NCI-H2081 (cell line): ENCODE data around the gene SUPT6H.
"Not testable (repeated sequence)": the region's sequence is repeated elsewhere in the genome, so short reads cannot be mapped to it uniquely, and the experiment has no call there.

ENCODE experiments used
- DNase-seq, 2 experiments: peaks; one replicate each; lab custom pipeline; 2025; lab: John Stamatoyannopoulos, UW

SUPT6H gene

DNA sequence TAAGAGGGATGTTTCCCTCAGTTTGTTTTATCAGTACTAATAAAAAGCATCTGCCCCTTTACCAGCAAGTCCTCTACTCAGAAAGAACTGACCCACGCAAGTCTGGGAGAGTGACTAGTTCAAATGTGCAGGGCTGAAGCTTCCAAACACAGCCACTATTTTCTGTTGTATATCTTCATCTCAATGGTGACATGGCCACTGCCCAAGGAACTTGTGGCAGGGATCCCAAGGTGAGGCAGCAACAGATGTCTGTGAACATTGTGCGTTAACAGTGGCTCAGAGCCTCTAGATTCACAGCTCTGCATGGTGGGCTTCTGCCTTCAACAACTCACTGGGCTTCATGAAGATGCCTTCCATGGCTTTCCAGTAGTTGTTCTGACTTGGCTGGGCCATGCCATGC, 13.3 kb upstream of the SUPT6H start:
- no peak for DNase-seq

GRCh38 chr17:28655160-28655559, 6.8 kb upstream of the SUPT6H start:
- no peak for DNase-seq

GRCh38 chr17:28657756-28658155, 4.2 kb upstream of the SUPT6H start:
- no peak for DNase-seq

- not testable (repeated sequence) for DNase-seq
Observed at GRCh38 chr17:28658342-28658741, 3.7 kb upstream of the SUPT6H start.

GRCh38 chr17:28658766-28659496, 3.1 kb upstream of the SUPT6H start:
- DNase-seq, result not testable (repeated sequence)

- DNase-seq, result not testable (repeated sequence)
Observed at GRCh38 chr17:28659497-28659881, 2.5 kb upstream of the SUPT6H start.

DNA sequence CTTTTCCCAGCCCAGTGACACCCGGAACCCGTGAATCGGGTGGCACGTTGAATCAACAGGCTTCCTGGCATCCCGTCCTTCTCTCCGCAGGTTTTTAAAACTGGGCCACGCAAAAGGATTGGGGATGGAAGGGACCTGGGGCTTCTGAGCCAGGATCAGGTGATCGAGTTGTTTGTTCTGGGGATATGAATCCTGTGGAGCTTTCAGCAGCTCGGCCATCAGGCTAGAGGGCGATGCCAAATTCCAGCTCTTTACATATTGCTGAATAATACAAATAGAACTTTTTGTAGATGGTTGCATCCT, 473 bp downstream of the SUPT6H start:
- DNase-seq, result no peak

DNA sequence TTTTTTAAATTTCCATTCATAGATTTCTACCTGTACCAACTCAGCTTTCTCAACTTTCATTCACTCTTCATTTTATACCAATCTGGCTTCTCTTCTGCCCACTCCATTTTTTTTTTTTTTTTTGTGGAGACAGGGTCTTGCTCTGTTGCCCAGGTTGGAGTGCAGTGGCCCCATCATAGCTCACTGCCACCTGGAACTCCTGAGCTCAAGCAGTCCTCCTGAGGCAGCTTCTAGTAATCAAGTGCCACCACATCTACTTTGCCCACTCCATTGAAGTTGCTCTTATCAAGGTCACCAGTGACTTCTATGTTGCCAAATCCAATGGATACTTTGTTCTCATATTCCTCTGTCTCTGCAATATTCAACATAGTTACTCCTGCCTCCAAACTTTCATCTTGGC, 1.7 kb downstream of the SUPT6H start:
- DNase-seq, result no peak

DNA sequence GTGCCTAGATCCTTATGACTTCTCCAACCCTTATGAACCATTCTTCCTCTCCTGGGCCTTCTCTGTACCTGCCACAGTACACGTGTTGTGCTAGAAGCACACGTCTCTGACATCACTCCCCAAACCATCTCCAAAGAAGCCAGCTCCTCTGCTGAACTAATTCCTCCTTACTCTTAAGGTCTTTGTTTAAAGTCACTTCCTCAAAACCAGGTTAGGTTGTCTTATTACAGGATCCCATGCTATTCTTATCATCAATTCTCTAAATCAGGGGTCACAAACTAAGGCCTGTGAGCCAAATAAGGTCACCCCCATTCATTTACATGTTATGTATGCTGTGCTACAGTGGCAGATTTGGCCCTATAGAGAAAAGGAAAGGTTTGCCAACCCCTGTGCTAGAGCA, 4.0 kb downstream of the SUPT6H start:
- DNase-seq, result no peak

DNA sequence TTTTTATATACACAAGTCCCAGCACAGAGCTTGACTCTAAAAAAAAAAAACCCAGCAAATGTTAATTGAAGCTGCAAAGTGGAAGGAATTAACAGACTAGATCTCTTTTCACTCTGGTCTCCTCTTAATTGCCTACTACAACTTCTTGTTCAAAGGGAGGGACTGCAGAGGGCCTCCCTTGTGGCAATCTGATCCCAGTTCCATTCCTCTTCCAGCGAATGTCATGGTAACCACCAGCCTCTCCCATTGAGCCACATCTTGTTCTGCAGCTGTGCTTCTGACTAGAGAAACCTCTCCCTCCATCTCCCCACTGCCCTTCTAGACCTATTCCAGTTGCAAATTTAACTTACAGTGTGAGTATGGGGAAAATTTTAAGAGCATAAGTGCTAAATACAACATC, 5.9 kb downstream of the SUPT6H start:
- no peak for DNase-seq

DNA sequence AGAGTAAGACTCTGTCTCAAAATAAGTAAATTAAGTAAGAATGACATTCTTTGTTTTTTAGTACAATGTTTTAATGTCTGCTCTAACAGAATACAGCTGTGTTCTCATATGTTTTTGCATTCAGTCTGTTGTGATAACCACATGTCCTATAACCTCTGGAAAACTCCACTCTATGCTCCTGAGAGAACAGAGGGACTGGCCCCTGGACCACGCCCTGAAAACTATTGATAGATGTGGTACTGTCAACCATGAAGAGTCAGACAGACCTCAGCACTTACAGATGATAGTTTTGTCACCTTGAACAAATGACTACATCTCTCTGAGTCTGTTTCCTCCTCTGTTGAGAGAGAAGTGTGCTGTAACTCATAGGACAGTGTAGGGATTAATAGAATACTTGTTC, 7.9 kb downstream of the SUPT6H start:
- no peak for DNase-seq

DNA sequence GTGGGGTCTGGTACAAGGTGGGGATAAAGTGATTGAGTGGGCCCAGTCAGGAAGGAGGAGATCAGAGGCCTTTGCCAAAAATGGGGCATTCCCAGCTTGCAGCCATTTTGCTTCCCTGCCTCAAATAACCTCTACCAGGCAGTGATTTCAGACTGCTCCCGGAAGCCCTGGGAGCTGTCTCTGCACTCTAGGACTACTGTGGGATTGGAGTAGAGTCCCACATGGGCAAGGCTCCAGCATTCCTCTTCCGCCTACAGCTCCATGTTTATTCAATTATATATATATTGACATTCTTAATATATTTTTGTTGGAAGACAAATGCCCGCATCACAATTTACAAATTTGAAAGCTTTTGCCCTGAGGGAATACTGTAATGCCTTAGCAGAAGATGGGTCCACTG, 13.5 kb downstream of the SUPT6H start:
- no peak for DNase-seq

GRCh38 chr17:28675980-28676379, 14.0 kb downstream of the SUPT6H start:
- DNase-seq, result no peak

DNA sequence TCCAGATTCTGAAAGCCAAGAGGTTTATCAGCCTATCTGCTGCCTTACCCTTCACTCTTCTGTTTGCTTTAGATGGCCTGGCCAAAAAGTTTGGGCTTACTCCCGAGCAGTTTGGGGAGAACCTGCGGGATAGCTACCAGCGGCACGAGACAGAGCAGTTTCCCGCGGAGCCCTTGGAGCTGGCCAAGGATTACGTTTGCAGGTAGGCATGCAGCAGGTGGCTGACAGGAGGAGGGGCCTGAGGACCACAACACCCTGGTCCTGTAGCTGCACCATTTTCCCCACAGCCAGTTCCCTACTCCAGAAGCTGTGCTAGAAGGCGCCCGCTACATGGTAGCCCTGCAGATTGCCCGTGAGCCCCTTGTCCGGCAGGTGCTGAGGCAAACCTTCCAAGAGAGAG, 20.6 kb downstream of the SUPT6H start:
- DNase-seq, result no peak

- no peak for DNase-seq
Observed at GRCh38 chr17:28684963-28685362, 23.0 kb downstream of the SUPT6H start.

DNA sequence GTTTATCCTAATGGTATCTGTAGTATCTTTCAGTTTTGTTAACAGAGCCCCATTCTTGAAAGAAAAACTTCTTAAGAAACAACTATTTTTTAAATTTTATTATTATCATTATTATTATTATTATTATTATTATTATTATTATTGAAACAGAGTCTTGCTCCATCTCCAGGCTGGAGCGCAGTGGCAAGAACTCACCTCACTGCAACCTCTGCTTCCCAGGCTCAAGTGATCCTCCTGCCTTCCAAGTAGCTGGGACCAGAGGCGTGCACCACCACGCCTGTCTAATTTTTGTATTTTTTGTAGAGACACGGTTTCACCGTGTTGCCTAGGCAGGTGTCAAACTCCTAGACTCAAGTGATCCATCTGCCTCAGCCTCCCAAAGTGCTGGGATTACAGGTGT, 23.4 kb downstream of the SUPT6H start:
- no peak for DNase-seq

DNA sequence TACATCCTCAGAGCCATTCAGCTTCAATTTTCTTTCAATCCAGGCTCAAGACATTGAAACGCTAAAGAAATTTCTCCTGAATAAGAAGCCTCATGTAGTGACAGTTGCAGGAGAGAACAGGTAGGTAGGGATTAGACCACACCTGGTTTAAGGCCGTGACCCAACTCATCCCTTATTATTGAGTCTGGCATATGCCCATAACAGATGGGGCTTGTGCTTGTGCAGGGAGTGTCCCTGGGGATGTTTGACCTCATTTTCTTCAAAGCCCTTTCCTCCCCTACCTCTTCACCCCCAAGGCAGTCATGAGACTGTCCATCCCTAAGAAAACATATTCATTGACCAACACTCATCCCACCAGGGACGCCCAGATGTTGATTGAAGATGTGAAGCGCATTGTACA, 24.3 kb downstream of the SUPT6H start:
- no peak for DNase-seq

GRCh38 chr17:28688481-28688880, 26.5 kb downstream of the SUPT6H start:
- no peak for DNase-seq

DNA sequence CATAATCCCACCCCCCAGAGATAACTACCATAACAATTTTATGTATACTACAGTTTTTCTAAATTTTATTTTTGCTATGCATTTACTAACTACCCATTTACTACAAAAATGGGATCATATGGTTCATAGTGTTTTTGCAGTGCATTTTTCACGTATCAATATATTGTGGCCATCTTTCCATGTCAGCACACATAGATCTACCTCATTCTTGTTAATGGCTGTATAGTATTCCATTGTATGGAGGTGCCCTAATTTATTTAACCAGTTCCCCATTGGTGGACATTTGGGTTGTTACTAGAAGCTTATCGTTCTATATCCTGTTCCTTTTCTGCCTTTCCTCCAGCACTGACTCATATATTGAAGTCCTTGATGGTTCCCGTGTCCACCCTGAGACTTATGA, 27.0 kb downstream of the SUPT6H start:
- DNase-seq, result no peak

DNA sequence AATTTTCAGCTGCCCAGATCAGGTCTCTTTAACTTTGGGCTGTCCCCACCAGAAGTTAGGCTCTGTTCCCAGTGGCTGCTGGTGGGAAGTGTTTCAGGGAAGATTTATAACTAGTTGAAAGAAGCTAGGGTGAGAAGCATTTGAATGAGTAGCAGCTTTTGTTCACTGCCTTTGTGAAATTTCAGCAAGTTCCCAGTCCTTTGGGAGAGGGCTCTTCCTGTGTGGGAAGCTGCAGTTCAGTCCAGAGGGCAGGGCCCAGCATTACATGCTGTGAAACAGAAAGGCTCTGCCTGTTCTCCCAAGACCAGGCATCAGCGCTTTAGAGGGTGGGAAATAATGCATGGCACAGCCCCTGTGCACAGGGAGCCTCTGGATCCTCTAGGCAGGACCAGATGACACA, 31.9 kb downstream of the SUPT6H start:
- no peak for DNase-seq

DNA sequence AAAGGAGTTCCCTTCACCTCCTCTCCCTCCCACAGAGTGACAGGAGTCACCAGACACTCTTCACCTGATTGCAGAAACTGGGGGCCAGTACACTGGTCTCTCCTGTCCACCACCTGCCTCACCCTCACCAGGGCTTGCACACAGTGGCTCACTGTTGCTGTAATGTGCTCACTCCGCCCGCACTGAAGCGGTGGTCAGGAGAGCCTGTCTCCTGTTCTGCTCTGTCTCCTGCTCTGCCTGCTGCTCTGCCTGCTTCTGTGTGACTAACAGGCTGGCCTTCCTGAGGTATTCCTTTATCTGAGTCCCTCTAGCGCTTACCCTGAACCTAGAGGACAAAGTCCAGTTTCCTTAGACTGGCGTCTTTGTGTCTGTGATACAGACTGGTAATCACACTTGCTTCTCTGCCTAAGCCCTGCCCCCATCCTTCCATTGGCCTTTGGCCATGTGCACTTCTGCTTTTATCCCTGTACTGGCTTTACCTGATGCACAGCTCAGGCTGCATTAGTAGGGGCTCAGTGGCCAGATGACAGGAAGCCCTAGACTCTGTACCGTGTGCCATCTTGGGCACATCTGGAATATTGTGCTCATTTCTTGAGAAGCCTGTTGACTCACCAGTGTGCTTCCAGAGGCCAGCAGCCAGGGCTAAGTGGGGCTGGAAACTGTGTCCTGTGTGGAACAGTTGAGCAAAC, 36.4 kb downstream of the SUPT6H start:
- no peak for DNase-seq

- no peak for DNase-seq
Observed at GRCh38 chr17:28700278-28700677, 38.3 kb downstream of the SUPT6H start.

GRCh38 chr17:28700830-28701492, 39.0 kb downstream of the SUPT6H start:
- DNase-seq, result no peak
